Measurements from ENCODE around the gene TACC2.

Gene TACC2

DNA sequence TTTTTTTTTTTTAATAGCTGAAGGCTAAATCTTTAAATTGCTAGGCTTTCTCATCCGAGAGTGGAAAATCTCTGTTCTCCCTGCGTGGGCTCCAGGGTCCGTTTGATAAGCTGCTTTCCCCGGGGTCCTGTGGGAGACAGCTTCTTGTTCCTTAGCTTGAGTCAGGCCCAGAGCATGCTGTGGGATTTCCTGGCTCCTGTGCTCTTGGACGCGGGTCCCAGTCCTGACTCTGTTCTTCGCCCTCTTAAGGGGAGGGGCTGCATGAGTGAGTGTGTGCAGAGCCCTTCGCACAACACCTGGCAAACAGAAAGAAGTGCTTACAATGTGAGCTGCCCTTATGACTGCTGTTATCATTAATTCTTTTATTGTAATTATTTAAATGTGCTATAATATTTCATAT is 133.5 kb downstream of the TACC2 start:
- TF ChIP-seq, protein P1, sequence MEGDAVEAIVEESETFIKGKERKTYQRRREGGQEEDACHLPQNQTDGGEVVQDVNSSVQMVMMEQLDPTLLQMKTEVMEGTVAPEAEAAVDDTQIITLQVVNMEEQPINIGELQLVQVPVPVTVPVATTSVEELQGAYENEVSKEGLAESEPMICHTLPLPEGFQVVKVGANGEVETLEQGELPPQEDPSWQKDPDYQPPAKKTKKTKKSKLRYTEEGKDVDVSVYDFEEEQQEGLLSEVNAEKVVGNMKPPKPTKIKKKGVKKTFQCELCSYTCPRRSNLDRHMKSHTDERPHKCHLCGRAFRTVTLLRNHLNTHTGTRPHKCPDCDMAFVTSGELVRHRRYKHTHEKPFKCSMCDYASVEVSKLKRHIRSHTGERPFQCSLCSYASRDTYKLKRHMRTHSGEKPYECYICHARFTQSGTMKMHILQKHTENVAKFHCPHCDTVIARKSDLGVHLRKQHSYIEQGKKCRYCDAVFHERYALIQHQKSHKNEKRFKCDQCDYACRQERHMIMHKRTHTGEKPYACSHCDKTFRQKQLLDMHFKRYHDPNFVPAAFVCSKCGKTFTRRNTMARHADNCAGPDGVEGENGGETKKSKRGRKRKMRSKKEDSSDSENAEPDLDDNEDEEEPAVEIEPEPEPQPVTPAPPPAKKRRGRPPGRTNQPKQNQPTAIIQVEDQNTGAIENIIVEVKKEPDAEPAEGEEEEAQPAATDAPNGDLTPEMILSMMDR (IDR thresholded peaks at IDR 0.05; ENCODE audit: insufficient read depth, low read depth, low read length, missing control alignments) = no peak
- no peak for DNase-seq (ENCODE audit: low read depth)
- H3K4me3 ChIP-seq (ENCODE audit: low read depth, low read length) = no peak overlapping the region

GRCh38 chr10:122123186-122123585 is 134.2 kb downstream of the TACC2 start:
- TF ChIP-seq, protein P1 (IDR thresholded peaks at IDR 0.05; ENCODE audit: insufficient read depth, low read depth, low read length, missing control alignments) = no peak
- DNase-seq (ENCODE audit: low read depth) = no peak
- no peak overlapping the region for H3K4me3 ChIP-seq (ENCODE audit: low read depth, low read length)

DNA sequence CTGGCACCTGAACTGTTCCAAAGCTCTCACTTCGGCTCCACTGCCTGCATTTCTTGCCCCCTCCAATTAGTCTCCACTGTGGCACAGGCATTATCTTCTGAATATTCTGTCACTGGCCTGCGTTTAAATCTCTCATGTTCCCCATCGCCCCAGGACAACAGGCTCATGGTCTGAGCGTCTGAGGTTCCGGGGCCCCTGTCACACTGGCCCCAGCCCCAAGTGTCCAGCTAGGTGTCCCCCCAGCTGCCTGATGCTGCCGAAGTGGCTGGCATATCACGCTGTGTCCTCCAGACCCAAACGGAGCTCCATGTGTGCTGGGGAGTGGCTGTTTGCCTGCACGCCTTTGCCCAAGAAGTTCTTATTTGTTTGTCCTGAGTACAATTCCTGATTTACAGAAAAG is 135.4 kb downstream of the TACC2 start:
- no peak overlapping the region for H3K4me3 ChIP-seq (ENCODE audit: low read depth, low read length)
- no peak for DNase-seq (ENCODE audit: low read depth)
- TF ChIP-seq, protein P1 (IDR thresholded peaks at IDR 0.05; ENCODE audit: insufficient read depth, low read depth, low read length, missing control alignments) = no peak

GRCh38 chr10:122124808-122125207 is 135.8 kb downstream of the TACC2 start:
- DNase-seq (ENCODE audit: low read depth) = no peak
- H3K4me3 ChIP-seq (ENCODE audit: low read depth, low read length) = no peak overlapping the region
- TF ChIP-seq, protein P1 (IDR thresholded peaks at IDR 0.05; ENCODE audit: insufficient read depth, low read depth, low read length, missing control alignments) = no peak

GRCh38 chr10:122126763-122127659 is 138.0 kb downstream of the TACC2 start:
- DNase-seq (ENCODE audit: low read depth) = no peak
- TF ChIP-seq, protein P1 (IDR thresholded peaks at IDR 0.05; ENCODE audit: insufficient read depth, low read depth, low read length, missing control alignments) = no peak
- no peak overlapping the region for H3K4me3 ChIP-seq (ENCODE audit: low read depth, low read length)

DNA sequence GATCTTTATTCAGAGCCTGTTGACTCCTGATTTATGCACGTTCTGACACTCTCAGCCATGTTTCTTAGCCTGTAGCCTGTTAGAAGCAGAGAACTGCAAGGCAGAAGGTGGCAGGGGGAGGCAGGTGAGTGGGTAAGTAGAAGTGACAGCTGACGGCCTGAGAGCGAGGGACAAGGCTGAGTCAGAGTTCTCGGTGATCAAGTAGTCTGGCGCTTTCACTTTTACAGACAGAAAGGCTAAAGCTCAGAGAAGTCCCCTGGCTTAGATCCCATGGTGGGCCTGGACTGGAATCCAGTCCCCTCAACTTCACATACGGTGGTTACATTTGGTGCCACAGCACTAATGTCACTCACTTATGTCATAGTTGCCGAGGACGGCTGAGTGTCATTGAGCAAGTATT is 139.0 kb downstream of the TACC2 start:
- DNase-seq (ENCODE audit: low read depth) = no peak
- TF ChIP-seq, protein P1 (IDR thresholded peaks at IDR 0.05; ENCODE audit: insufficient read depth, low read depth, low read length, missing control alignments) = no peak
- no peak overlapping the region for H3K4me3 ChIP-seq (ENCODE audit: low read depth, low read length)

DNA sequence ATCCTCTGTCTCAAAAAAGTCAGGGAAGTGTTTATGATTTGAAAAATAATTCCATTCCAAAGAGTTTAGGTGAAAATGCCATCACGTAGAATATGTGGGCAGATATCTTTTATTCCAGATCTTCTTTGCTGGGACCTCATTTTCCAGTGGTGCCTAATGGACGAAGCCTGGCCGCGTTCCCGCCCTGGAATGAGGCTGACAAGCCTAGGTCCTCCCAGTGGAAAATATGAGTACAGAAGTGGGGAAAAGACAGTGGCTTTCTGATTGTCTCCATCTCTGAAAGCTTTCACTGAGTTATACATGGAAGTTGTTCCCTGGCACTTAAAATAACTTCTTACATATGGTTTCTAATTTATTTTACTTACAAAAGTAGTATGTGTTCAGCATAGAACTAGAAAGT is 139.4 kb downstream of the TACC2 start:
- TF ChIP-seq, protein P1 (IDR thresholded peaks at IDR 0.05; ENCODE audit: insufficient read depth, low read depth, low read length, missing control alignments) = no peak
- DNase-seq (ENCODE audit: low read depth) = no peak
- no peak overlapping the region for H3K4me3 ChIP-seq (ENCODE audit: low read depth, low read length)

All from GM12865 (cell line).